Activated naive CD4-positive, alpha-beta T cell treated with anti-CD3 and anti-CD28 coated beads for 36 hours (primary cell): Measurements from ENCODE around the gene PRDM1. TPM values are rescaled to one million over a fixed set of nuclear protein-coding genes. Genes with fewer than 3 reads are reported as not detected.
A peak's percentile ranks its signal among the peaks of the same experiment; 100 is the strongest.

ENCODE experiments used
- CTCF ChIA-PET: fragments of 350-600 bp; sonication (Branson Sonifier 250); formaldehyde crosslinking; loops from one replicate; lab custom pipeline; 2021; ENCODE audit warnings: antibody characterized with exemption; lab: Charles Lee
- DNase-seq: peaks from one replicate; pipeline ENCODE4 v3.0.0-alpha.2; 2020
- H3K27ac Mint-ChIP-seq: one replicate; pipeline ENCODE4 v1.8.0; 2021; ENCODE audit warnings: mild to moderate bottlenecking, mixed read lengths
- H3K27me3 Mint-ChIP-seq: one replicate; pipeline ENCODE4 v1.8.0; 2021; ENCODE audit warnings: low read depth, mixed read lengths
- H3K36me3 Mint-ChIP-seq: one replicate; pipeline ENCODE4 v1.8.0; 2021; ENCODE audit warnings: low read depth, mixed read lengths
- H3K4me1 Mint-ChIP-seq: one replicate; pipeline ENCODE4 v1.8.0; 2021; ENCODE audit warnings: low read depth, mixed read lengths
- H3K4me3 Mint-ChIP-seq: one replicate; pipeline ENCODE4 v1.8.0; 2021; ENCODE audit warnings: mild to moderate bottlenecking, moderate library complexity, mixed read lengths
- H3K9me3 Mint-ChIP-seq: one replicate; pipeline ENCODE4 v1.8.0; 2021; ENCODE audit warnings: mixed read lengths
- intact Hi-C: fragments of 100-400 bp; cut with micrococcal nuclease; formaldehyde crosslinking; loops from one replicate; pipeline ENCODE4 v1.15.1; 2023
- total RNA-seq, 2 experiments: library from RNA; stranded (reverse); gene quantifications; one replicate each; pipeline ENCODE4 v1.2.3, GENCODE V29; 2021

Gene PRDM1
- total RNA-seq: 1 to 10 TPM; 3.4 to 4.0 TPM

DNA sequence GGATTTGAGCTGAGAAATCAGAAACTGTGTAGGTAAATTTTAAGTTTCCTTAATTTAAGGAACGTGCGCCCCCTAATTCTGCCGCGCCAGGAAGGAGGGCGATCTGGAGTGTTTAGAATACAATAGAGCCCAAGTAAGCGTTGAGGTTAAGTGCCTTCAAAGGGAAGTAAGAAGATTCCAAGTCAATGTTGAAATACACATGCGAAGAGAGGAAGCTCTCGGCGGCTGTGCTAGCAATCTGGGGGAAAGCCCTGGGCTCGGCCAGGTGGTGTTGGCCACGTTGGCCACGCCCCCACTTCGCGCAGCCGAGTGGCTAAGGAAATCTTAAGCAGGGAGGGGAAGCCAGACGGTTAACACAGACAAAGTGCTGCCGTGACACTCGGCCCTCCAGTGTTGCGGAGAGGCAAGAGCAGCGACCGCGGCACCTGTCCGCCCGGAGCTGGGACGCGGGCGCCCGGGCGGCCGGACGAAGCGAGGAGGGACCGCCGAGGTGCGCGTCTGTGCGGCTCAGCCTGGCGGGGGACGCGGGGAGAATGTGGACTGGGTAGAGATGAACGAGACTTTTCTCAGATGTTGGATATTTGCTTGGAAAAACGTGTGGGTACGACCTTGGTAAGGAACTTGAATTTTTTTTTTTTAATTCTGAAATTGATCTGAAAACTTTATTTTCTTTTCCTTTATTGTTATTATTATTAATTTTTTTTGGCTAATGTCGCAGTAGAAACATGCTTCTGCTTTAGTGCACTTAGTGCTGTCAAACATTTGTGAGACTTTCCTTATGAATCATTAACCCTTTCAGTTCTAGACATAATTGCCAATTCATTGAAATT, at the start of gene PRDM1:
Gene PRDM1, plus strand, starts transcription at position 353 of the 830 bp plus-strand sequence. Its CDS starts 218 bp downstream, at position 571.
- intact Hi-C loops: loop anchor here (1.0 to 2.0 kb wide), 8 partner anchors 12 to 602 kb away; no protein-coding TSS in a partner anchor
- CTCF ChIA-PET: interaction anchor here (0.6 to 2.7 kb wide), 8 partner anchors 19 to 422 kb away, joined by 3 to 12 read pairs (median 5); no protein-coding TSS in a partner anchor
- peak; percentile 87 for DNase-seq
- Mint-ChIP-seq H3K4me3 (peak within 1 kb of the TSS; percentile 75), H3K9me3 (no peaks in the 10 kb centered on the region), H3K4me1 (peaks cover 51% of the 10 kb centered on the region), H3K36me3 (no peaks in the 10 kb centered on the region), H3K27me3 (peaks cover 46% of the 10 kb centered on the region), H3K27ac (peak within 1 kb of the TSS; percentile 6)

- H3K27me3 Mint-ChIP-seq: no peaks in the 10 kb centered on the region
- CTCF ChIA-PET: no interaction called here
- H3K27ac Mint-ChIP-seq: peak overlapping the region; percentile 2
- peaks cover 15% of the 10 kb centered on the region for H3K9me3 Mint-ChIP-seq
- H3K4me3 Mint-ChIP-seq: no peak overlapping the region
- intact Hi-C loops: no loop called here
- H3K4me1 Mint-ChIP-seq: peaks cover 13% of the 10 kb centered on the region
- H3K36me3 Mint-ChIP-seq: peaks cover 3% of the 10 kb centered on the region
- DNase-seq: no peak
These were observed 49.1 kb upstream of the PRDM1 start for GRCh38 chr6:106037060-106037459.

DNA sequence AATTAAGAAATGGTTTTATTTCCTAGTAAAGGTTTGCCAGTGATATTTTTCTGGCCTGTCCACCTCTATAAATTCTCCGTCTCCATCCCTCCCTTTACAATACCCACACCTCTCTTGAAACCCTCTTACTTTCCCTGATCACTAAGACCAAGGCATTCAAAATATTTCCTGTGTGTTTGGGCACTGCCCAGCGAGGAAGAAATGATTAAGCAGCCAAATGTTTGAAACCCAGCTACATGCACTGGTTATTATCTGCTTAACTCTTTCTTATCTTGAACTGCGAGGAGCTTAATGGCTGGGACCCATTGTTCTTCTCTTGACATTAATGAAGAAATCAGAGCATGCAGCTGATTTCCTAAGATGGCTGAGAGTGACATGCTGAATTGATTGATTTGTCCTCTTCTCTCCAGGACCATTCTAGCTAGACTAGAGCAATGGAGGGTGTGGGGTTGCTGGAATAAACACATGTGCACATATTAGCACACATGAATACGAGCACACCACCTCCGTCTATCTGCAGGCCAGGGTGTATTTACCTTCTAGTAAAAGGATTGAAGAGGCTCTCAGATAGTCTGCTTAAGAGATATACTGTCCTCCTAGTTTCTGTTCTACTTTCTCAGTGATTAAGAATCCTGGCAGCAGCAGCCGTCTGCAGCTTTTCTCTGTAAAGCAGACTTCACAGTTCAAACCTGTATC, 46.1 kb upstream of the PRDM1 start:
- CTCF ChIA-PET: no interaction called here
- Mint-ChIP-seq H3K4me3 (no peak overlapping the region), H3K9me3 (peaks cover 15% of the 10 kb centered on the region), H3K27me3 (no peaks in the 10 kb centered on the region), H3K4me1 (peaks cover 13% of the 10 kb centered on the region), H3K36me3 (peaks cover 3% of the 10 kb centered on the region), H3K27ac (no peak overlapping the region)
- intact Hi-C loops: no loop called here
- DNase-seq: no peak

GRCh38 chr6:106044151-106044550, 42.0 kb upstream of the PRDM1 start:
- H3K27ac Mint-ChIP-seq: no peak overlapping the region
- no peaks in the 10 kb centered on the region for H3K36me3 Mint-ChIP-seq
- CTCF ChIA-PET: no interaction called here
- intact Hi-C loops: no loop called here
- H3K4me1 Mint-ChIP-seq: no peaks in the 10 kb centered on the region
- no peak for DNase-seq
- H3K27me3 Mint-ChIP-seq: no peaks in the 10 kb centered on the region
- H3K4me3 Mint-ChIP-seq: no peak overlapping the region
- no peaks in the 10 kb centered on the region for H3K9me3 Mint-ChIP-seq

DNA sequence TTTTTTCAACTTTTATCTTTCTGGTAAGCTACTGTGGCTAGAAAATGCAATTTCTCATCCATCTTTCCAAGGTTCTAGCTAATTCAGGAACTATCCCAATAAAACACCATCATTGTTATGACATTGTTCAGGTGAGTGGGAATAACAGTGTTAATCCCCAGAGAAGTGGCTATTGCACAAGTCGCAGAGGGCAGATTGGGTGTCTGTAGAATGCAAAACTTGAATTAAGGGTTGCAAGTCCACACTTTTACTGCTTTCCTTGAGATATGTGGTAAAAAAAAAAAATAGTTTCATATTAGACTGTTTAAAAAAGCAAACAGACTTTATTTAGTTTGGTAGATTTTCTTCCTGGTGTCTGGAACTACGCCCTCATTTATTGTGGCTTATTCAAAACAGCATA, 41.1 kb upstream of the PRDM1 start:
- no peak overlapping the region for H3K4me3 Mint-ChIP-seq
- H3K27ac Mint-ChIP-seq: no peak overlapping the region
- no peaks in the 10 kb centered on the region for H3K4me1 Mint-ChIP-seq
- H3K9me3 Mint-ChIP-seq: no peaks in the 10 kb centered on the region
- H3K27me3 Mint-ChIP-seq: no peaks in the 10 kb centered on the region
- DNase-seq: no peak
- H3K36me3 Mint-ChIP-seq: no peaks in the 10 kb centered on the region
- CTCF ChIA-PET: no interaction called here
- intact Hi-C loops: no loop called here

DNA sequence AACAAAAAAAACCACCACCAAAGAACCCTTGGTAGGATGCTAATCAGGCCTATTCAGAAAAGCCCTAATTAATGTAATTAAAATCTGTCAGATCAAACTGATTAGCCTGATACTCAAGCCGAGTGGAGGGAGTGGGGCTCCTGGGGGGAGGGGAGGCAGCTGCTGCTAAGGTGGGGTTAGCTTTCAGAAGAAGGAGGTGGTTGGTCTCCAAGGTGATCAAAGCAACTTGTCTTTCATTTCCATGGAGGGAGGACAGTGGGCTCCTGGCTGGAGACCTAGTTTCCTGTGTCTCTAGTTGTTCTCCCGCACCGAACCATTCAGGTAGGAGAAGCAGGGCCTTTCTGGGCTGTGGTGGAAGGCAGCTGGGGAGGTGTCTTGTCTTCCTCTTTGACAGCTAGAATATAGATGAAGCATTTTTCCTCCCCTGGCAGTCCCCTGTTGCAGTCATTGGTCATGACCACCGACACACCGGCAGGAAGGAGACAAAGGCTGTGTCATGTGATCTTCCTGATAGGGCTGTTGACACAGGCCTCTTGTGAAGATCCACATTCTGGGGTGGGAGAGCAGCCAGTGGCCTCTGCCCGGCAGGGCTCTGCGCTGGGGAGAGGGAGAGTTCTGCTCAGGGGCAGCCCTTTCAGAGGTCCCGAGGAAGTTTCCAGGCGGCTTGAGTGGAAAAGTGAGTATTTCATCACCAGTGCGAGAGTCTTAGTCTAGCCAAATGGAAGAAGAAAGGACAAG, 39.9 kb upstream of the PRDM1 start:
- H3K27ac Mint-ChIP-seq: no peak overlapping the region
- H3K9me3 Mint-ChIP-seq: no peaks in the 10 kb centered on the region
- no peaks in the 10 kb centered on the region for H3K27me3 Mint-ChIP-seq
- peaks cover 2% of the 10 kb centered on the region for H3K4me1 Mint-ChIP-seq
- DNase-seq: no peak
- intact Hi-C loops: no loop called here
- CTCF ChIA-PET: no interaction called here
- no peak overlapping the region for H3K4me3 Mint-ChIP-seq
- no peaks in the 10 kb centered on the region for H3K36me3 Mint-ChIP-seq

GRCh38 chr6:106046854-106047200, 39.3 kb upstream of the PRDM1 start:
- intact Hi-C loops: no loop called here
- CTCF ChIA-PET: no interaction called here
- no peaks in the 10 kb centered on the region for H3K27me3 Mint-ChIP-seq
- no peaks in the 10 kb centered on the region for H3K9me3 Mint-ChIP-seq
- no peaks in the 10 kb centered on the region for H3K36me3 Mint-ChIP-seq
- DNase-seq: no peak
- no peak overlapping the region for H3K27ac Mint-ChIP-seq
- peaks cover 2% of the 10 kb centered on the region for H3K4me1 Mint-ChIP-seq
- H3K4me3 Mint-ChIP-seq: no peak overlapping the region

DNA sequence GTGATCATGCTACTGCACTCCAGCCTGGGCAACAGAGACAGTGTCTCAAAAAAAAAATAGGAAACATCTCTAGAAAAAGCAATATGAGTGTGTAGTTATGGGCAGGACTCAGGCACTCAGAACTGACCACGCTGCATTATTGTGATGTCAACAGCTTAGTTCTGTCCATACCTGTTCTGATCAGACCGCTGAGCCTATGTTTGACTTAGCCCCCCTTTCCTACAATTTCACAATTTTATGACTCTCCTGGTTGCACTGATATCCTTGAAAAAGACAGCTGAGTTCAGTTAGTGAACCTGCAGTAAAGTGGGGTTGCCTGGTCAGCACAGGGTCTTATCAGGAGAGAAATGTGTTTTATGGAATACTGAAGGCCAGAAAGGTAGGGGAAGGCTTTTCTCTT, 37.8 kb upstream of the PRDM1 start:
- no peaks in the 10 kb centered on the region for H3K36me3 Mint-ChIP-seq
- CTCF ChIA-PET: interaction anchor here (0.6 to 0.7 kb wide), 3 partner anchors 174 to 261 kb away, joined by 3 to 7 read pairs (median 6); no protein-coding TSS in a partner anchor
- H3K9me3 Mint-ChIP-seq: no peaks in the 10 kb centered on the region

GRCh38 chr6:106050538-106050937, 35.6 kb upstream of the PRDM1 start:
- Mint-ChIP-seq H3K36me3 (no peaks in the 10 kb centered on the region), H3K9me3 (no peaks in the 10 kb centered on the region), H3K4me1 (peaks cover 2% of the 10 kb centered on the region), H3K4me3 (no peak overlapping the region), H3K27ac (no peak overlapping the region), H3K27me3 (no peaks in the 10 kb centered on the region)
- CTCF ChIA-PET: no interaction called here
- no peak for DNase-seq
- intact Hi-C loops: no loop called here

More for the DNA sequence above, 37.8 kb upstream of the PRDM1 start:
- Mint-ChIP-seq H3K4me3 (no peak overlapping the region), H3K4me1 (peaks cover 2% of the 10 kb centered on the region), H3K27ac (no peak overlapping the region), H3K27me3 (no peaks in the 10 kb centered on the region)
- intact Hi-C loops: no loop called here
- DNase-seq: no peak

- Mint-ChIP-seq H3K4me1 (peaks cover 8% of the 10 kb centered on the region), H3K27me3 (no peaks in the 10 kb centered on the region), H3K4me3 (no peak overlapping the region), H3K9me3 (no peaks in the 10 kb centered on the region), H3K27ac (no peak overlapping the region), H3K36me3 (no peaks in the 10 kb centered on the region)
- DNase-seq: no peak
- intact Hi-C loops: no loop called here
- CTCF ChIA-PET: interaction anchor here (0.5 to 0.6 kb wide), 2 partner anchors 108 to 345 kb away, joined by 3 to 6 read pairs; no protein-coding TSS in a partner anchor
These were observed 34.9 kb upstream of the PRDM1 start for GRCh38 chr6:106051226-106051625.

GRCh38 chr6:106053484-106054205, 32.5 kb upstream of the PRDM1 start:
- H3K9me3 Mint-ChIP-seq: no peaks in the 10 kb centered on the region
- H3K4me3 Mint-ChIP-seq: no peak overlapping the region
- H3K27ac Mint-ChIP-seq: no peak overlapping the region
- H3K27me3 Mint-ChIP-seq: no peaks in the 10 kb centered on the region
- peaks cover 14% of the 10 kb centered on the region for H3K4me1 Mint-ChIP-seq
- CTCF ChIA-PET: no interaction called here
- intact Hi-C loops: no loop called here
- DNase-seq: no peak
- no peaks in the 10 kb centered on the region for H3K36me3 Mint-ChIP-seq

DNA sequence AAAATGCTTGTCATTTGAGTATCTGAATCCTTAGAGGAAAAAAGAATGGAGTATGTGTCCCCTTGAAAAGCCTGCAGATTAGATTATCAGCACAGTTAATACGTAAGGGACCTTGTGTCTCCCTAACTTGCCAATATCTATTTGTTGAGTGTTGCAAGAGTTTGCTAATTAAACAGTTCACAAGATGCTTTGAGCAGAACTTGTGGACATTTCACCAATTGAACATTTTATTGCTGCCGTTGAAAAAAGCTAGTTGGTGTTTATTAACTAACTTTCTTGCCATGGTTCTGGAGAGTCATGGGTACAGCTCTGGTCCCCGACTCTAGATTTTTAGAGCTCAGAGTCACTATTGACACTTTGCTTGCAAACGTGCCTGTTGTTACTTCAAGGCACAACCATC, 30.6 kb upstream of the PRDM1 start:
- intact Hi-C loops: no loop called here
- Mint-ChIP-seq H3K36me3 (no peaks in the 10 kb centered on the region), H3K4me1 (peaks cover 13% of the 10 kb centered on the region), H3K27ac (no peak overlapping the region), H3K27me3 (no peaks in the 10 kb centered on the region), H3K9me3 (no peaks in the 10 kb centered on the region), H3K4me3 (no peak overlapping the region)
- DNase-seq: no peak
- CTCF ChIA-PET: no interaction called here
